Heart right ventricle (tissue), 16 donors: ENCODE measurements around the gene ENTPD7. TPM values are rescaled to one million over a fixed set of nuclear protein-coding genes. Genes with fewer than 3 reads are reported as not detected.

ENCODE experiments used
- ATAC-seq, 8 donors: fragments of 200-7000 bp; cut with Tn5 transposase; one replicate each; pipeline ENCODE4 v1.9.1; 2020; ENCODE audit warnings: mild to moderate bottlenecking in 8 of 8, moderate library complexity in 8 of 8, moderate number of reproducible peaks in 1 of 8
- DNase-seq, 2 donors: peaks; one replicate each; pipeline ENCODE4 v3.0.0-alpha.2; 2020
- H3K27ac ChIP-seq, 10 donors: fragments of 200-600 bp; sonication (generic) in 2 of 10; one replicate each; pipeline versions ENCODE4 v1.5.0 to v1.8.0; 2020 to 2022; ENCODE audit warnings: mild to moderate bottlenecking in 3 of 10
- H3K27me3 ChIP-seq, 7 donors: fragments of 200-600 bp; one replicate each; pipeline ENCODE4 v1.8.0; 2021 to 2022; ENCODE audit warnings: mild to moderate bottlenecking in 2 of 7
- H3K36me3 ChIP-seq, 9 donors: fragments of 200-600 bp; sonication (generic) in 1 of 9; one replicate each; pipeline versions ENCODE4 v1.5.0 to v1.8.0; 2020 to 2022; ENCODE audit warnings: mild to moderate bottlenecking in 2 of 9
- H3K4me1 ChIP-seq, 9 donors: fragments of 200-600 bp; sonication (generic) in 1 of 9; one replicate each; pipeline versions ENCODE4 v1.5.0 to v1.8.0; 2020 to 2022; ENCODE audit warnings: mild to moderate bottlenecking in 4 of 9
- H3K4me3 ChIP-seq, 10 donors: fragments of 200-600 bp; sonication (generic) in 2 of 10; one replicate each; pipeline versions ENCODE4 v1.5.0 to v1.8.0; 2020 to 2022; ENCODE audit warnings: mild to moderate bottlenecking in 7 of 10, moderate library complexity in 2 of 10
- H3K9me3 ChIP-seq, 11 donors: fragments of 200-600 bp in 10 of 11; sonication (generic) in 2 of 11; one replicate each; pipeline versions ENCODE4 v1.5.0 to v1.8.0; 2013 to 2022; ENCODE audit warnings: mild to moderate bottlenecking in 2 of 11, control low read depth in 1 of 11, moderate library complexity in 1 of 11
- WGBS, 2 donors: extraction: QIAGEN DNeasy Blood & Tissue Kit; methylation state at CpG; one replicate each; pipeline ENCODE4 v1.1.7; 2013; ENCODE audit warnings: inconsistent platforms in 1 of 2; 5-methylcytosine and 5-hydroxymethylcytosine counted together
- intact Hi-C, 10 donors: fragments of 100-400 bp; cut with DNase I; formaldehyde crosslinking; loops; one replicate each; pipeline versions ENCODE4 v1.11.1 to v1.14.2; 2022
- polyA plus RNA-seq, 2 donors: library from polyadenylated mRNA; stranded (reverse); fragments of 200-250 nt; gene quantifications; one replicate each; pipeline ENCODE4 v1.2.3, GENCODE V29; 2013
- total RNA-seq, 10 donors: library from RNA; stranded (reverse); fragmentation: NEBNext Ultra II Directional in 3 of 10; extraction: Animal tissue kit (Norgen Biotek cat#: 25700) in 3 of 10; gene quantifications; one replicate each; pipeline versions ENCODE4 v1.2.1 to v1.2.4, GENCODE V29; 2021 to 2023
- TF ChIP-seq, protein P1 (sequence below), 9 donors: fragments of 200-600 bp; sonication (generic) in 2 of 9; IDR thresholded peaks; one replicate each; pipeline versions ENCODE4 v1.5.0 to v1.8.0; 2021 to 2022; ENCODE audit warnings: antibody characterized with exemption in 9 of 9, mild to moderate bottlenecking in 5 of 9, moderate library complexity in 1 of 9
- donor health status: Arrhythmogenic right ventricular cardiomyopathy.
- donor health status: ischemic (EF 13 %, LVEDD 7.1; RV severe dilation, severe dysfunction).
- donor health status: healthy with polysubstance abuse.
- donor health status: DM: no; HTN: yes; CAD: no.
- donor health status: DM: no; HTN: no; CAD: no.
- donor health status: ischemic (EF 25% LVEDD 6.9; RV normal size, moderate dysfunction).
- donor health status: ischemic (EF 25% LVEDD 5.7; RV mildly dilated, moderate dysfunction).
- donor health status: healthy.
- donor health status: DM: yes; HTN: yes; CAD: no.
- donor health status: Ischemic cardiomyopathy.
- donor health status: ischemic (EF 35%, LVEDD 5.7; RV mildly dilated, moderate dysfunction).
- donor health status: nonischemic (EF 11% LVEDD 7.7; RV severe dilation, severe dysfunction).
- donor health status: DM: yes; HTN: yes; CAD: no.
- donor health status: PGD.
- donor health status: ischemic (EF 29% LVEDD 5.4; RV normal size, mild dysfunction).
- donor health status: nonischemic (EF 23%, LVEDD 6.1; RV moderate dilation, normal function).

Gene ENTPD7
- total and polyA plus RNA-seq, 12 donors: 0.22 to 3.8 (median 2.3) TPM

DNA sequence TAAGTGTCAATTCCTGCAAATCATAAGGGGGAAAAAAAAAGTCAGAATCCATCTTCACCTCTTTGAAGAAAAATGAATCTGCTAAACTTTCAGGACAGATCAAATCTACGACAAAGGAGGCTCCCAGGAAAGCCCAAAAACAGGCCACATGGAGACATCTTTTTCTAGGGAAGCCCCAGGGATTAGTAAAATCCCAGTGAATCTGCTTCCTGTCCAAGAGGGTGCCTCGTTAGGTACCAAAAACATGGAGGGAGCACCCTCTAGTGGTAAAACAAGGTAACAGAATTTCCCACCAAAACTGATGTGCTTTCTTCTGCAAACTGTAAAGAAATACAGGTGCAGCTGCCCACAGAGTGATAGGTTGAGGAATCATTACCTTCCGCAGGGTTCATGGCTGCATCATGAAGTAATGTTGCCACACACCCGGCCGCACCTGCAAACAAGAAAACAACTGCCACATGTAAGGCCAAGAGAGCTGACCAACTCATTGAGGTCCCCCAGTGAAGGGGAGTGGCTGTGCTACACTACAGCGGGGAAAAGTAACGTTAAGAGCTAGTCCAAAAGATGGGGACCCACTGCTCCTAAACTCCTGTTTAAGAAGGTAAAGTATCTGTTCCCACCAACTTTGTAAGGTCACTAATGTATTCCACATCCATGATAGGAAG lies 47.0 kb upstream of the ENTPD7 start:
- peaks cover 4 to 30% (median 19%) of the 10 kb centered on the region in 9 donors for H3K4me1 ChIP-seq
- intact Hi-C loops: loop anchor here (1.0 to 10.0 kb wide), 8 partner anchors 175 to 220 kb away; partner anchors contain the start of gene GOT1 (in 2 of the 10)
- peak overlapping the region in 1 of 10 donors; percentile 12 for H3K27ac ChIP-seq
- DNase-seq (peak in 1 of 2 donors; percentile 48), ATAC-seq (peak in 7 of 8 donors; percentile 55 to 80 (median 66))
- TF ChIP-seq, protein P1, sequence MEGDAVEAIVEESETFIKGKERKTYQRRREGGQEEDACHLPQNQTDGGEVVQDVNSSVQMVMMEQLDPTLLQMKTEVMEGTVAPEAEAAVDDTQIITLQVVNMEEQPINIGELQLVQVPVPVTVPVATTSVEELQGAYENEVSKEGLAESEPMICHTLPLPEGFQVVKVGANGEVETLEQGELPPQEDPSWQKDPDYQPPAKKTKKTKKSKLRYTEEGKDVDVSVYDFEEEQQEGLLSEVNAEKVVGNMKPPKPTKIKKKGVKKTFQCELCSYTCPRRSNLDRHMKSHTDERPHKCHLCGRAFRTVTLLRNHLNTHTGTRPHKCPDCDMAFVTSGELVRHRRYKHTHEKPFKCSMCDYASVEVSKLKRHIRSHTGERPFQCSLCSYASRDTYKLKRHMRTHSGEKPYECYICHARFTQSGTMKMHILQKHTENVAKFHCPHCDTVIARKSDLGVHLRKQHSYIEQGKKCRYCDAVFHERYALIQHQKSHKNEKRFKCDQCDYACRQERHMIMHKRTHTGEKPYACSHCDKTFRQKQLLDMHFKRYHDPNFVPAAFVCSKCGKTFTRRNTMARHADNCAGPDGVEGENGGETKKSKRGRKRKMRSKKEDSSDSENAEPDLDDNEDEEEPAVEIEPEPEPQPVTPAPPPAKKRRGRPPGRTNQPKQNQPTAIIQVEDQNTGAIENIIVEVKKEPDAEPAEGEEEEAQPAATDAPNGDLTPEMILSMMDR (IDR thresholded peaks at IDR 0.05): peak; percentile 68 to 86 (median 84)
- WGBS, 2 donors: 28 to 32% methylated on average over 7 of the region's 7 CpGs
- H3K27me3 ChIP-seq: no peaks in the 10 kb centered on the region
- no peaks in the 10 kb centered on the region for H3K9me3 ChIP-seq
- peaks cover 0 to 76% (median 21%) of the 10 kb centered on the region in 9 donors for H3K36me3 ChIP-seq
- H3K4me3 ChIP-seq: no peak overlapping the region

DNA sequence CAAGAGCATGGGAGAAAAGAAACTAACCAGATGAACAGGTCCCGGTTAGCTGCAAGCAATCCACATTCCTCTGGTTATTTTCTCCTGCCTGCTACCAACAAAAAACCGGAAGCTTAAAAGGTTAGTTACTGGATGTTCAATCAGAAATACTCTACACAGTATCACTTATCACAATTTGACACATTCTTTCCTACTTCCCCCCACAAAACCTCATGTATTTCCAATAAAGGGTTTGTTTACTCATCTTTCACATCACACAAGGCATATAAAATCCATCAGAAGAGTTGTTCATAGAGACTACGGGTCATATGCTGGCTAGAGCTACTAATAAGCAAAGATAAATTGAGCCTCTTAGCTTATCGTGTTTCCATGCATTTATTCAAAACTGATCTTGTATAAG lies 43.9 kb upstream of the ENTPD7 start:
- H3K27me3 ChIP-seq: no peaks in the 10 kb centered on the region
- H3K27ac ChIP-seq: no peak overlapping the region
- no peak for ATAC-seq
- H3K9me3 ChIP-seq: no peaks in the 10 kb centered on the region
- WGBS, 2 donors: 52 to 62% methylated on average over 4 of the region's 4 CpGs
- intact Hi-C loops: loop anchor here in 4 of 10 donors (5.0 to 10.0 kb wide), 3 partner anchors 178 to 183 kb away; partner anchors contain the start of gene GOT1 (in 3 of the 4)
- no peak overlapping the region for H3K4me3 ChIP-seq
- no peak for DNase-seq
- H3K36me3 ChIP-seq: peaks cover 0 to 59% (median 16%) of the 10 kb centered on the region in 9 donors
- TF ChIP-seq, protein P1 (IDR thresholded peaks at IDR 0.05): no peak
- H3K4me1 ChIP-seq: peaks cover 6 to 54% (median 42%) of the 10 kb centered on the region in 9 donors

- DNase-seq: no peak
- Histone ChIP-seq H3K4me3 (peak overlapping the region in 4 of 10 donors; percentile 9 to 95 (median 94)), H3K36me3 (peaks cover 0 to 36% (median 10%) of the 10 kb centered on the region in 9 donors), H3K27ac (peak overlapping the region in 4 of 10 donors; percentile 8 to 35 (median 19)), H3K27me3 (no peaks in the 10 kb centered on the region), H3K4me1 (peaks cover 6 to 58% (median 49%) of the 10 kb centered on the region in 9 donors), H3K9me3 (no peaks in the 10 kb centered on the region)
- ATAC-seq: no peak
- 63 to 65% methylated on average over 2 of the region's 2 CpGs for WGBS, 2 donors
- TF ChIP-seq, protein P1 (IDR thresholded peaks at IDR 0.05): no peak
- intact Hi-C loops: loop anchor here in 4 of 10 donors (5.0 to 10.0 kb wide), 3 partner anchors 180 to 185 kb away; partner anchors contain the start of gene GOT1 (in 3 of the 4)
These were observed 41.6 kb upstream of the ENTPD7 start for GRCh38 chr10:99617696-99618095.

DNA sequence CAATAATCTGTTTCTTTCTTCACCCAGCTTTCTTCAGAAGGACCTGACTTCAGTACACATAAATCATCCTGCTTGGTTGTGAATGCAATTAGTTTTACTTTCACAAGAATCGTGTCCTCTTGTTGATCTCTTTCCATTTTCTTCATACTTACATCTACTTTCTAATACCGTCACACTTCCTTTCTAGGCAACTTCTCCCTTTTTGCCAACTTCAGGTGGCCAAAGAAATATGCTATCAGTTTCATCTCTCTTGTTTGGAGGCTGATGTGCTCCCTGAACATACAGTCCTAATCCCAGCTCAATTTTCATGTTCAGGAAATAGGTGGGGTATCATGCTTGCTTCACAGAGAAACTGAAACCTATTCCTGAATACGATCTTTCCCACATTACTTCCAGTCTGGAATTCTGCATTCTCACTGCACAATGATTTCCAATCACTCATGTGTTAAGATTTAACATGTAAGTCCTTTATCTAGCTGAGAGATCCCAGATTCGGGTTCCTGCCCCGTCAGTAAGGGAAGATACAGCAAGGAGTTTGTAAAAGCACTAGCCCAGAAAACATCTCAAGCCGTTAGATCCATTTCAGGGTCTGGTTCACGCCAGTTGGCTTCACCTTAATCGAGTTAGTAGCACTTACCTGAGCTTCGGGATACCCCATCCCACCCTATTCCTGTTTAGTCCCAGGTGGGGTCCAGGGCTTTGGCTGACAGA lies 40.1 kb upstream of the ENTPD7 start:
- 1 to 6% methylated on average over 9 of the region's 9 CpGs for WGBS, 2 donors

More for the DNA sequence above, 40.1 kb upstream of the ENTPD7 start:
- Histone ChIP-seq H3K4me1 (peaks cover 6 to 58% (median 49%) of the 10 kb centered on the region in 9 donors), H3K27ac (peak overlapping the region; percentile 77 to 100 (median 96)), H3K4me3 (peak overlapping the region; percentile 49 to 95 (median 92)), H3K9me3 (no peaks in the 10 kb centered on the region), H3K36me3 (peaks cover 0 to 20% (median 0%) of the 10 kb centered on the region in 9 donors), H3K27me3 (no peaks in the 10 kb centered on the region)
- ATAC-seq (no peak), DNase-seq (no peak)
- intact Hi-C loops: loop anchor here in 4 of 10 donors (5.0 to 10.0 kb wide), 3 partner anchors 182 to 187 kb away; partner anchors contain the start of gene GOT1 (in 3 of the 4)
- TF ChIP-seq, protein P1 (IDR thresholded peaks at IDR 0.05): no peak
